GM19463 (cell line): ENCODE data around the gene AP3B2.

Source experiments
- ATAC-seq: cut with Tn5 transposase; IDR thresholded peaks from one replicate; pipeline ENCODE4 v1.9.1; 2021; ENCODE audit warnings: mild to moderate bottlenecking, moderate library complexity; ENCODE audit not compliant: unreplicated experiment

Gene AP3B2

DNA sequence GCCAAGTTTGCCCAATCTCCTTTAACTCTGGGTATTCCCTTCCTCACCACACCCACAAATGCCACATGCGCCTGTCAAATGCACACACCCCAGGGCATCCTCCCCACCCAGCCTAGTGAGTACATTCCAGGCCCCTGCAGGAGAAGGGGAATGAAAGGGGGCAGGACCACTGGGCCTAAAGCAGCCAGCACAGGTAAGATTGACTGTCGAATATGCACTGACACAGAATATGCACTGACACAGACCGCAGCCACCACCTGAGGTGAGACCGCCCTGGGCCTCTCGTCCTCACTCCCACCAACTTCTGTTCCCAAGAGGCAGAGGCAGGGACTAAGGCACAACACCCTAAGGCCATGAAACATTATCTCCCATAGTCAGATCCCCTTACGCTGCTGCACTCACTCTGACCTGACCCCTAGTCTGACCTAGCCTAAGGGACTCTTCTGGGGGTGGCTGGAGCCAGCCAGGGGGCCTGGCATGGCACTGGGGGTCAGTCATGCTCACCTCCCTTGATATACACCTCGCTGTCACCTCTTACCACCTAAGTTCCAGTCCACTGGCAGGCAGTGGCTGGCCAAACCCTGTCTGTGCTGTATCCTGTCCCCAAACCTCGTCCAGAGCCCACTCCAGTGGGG lies 10.8 kb downstream of the AP3B2 start:
- ATAC-seq: no peak

DNA sequence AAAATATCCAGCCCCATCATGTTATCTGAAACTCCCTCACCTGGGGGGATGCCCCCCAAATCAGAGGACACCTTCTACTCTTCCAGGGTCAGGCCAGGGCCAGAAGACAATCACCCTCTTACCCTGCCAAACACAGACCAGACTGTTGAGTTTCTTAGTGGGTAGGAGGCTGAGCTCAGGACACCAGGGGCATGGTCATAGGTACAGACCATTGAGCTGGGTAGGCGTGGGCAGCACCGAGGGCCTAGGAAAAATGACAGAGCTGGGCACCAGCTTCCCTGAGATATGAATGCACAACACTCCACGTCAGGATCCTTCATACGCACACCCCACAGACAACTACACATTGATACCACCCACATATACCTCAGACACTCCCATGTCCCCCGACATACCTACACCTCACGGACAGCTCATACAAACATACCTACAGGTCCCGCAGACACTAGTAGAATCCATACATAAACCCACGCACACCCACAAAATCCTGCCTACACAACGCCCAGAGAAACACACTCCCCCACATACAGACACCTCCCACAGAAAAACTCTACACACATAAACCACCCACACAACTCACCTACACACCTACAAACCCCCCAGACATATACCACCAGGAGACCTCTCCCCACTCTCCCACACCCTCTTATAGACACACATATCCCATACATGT lies 11.8 kb downstream of the AP3B2 start:
- ATAC-seq: no peak

DNA sequence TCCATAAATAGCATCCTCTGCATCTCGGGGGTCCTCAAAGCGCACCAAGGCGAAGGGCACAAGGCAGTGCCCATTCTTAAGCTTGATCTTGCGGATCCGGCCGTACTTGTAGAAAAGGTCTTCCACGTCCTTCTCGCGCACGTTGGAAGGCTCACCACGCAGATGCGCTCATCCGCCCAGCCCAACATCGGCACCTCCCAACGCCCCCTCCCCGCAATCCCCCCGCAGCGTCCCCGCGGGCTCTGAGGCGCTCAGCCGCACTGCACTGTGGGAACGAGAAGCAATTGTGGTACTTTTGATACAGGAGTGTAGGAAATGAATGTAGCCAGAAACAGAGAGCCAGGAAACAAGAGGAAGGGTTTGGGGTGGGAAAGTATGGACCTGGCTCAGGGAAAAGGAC lies 17.5 kb downstream of the AP3B2 start:
- ATAC-seq: no peak

DNA sequence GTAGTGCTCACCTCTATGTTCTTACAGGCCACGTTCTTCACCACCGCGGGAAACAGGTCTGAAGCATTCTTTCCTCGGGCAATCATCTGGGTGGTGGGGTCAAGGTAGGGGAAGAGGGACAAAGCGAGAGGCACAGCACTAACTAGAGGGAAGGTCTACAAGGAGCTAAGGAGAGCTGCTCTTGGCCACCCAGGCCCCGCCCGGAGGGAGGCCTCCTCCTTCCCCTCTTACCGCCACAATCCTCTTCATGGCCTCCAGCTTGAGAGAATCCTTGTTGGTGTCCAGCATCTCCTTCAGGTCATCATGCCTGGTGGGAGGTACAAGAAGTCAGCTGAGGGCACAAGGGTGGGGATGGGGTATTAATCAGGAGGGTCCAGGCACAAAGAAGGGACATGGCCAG lies 20.5 kb downstream of the AP3B2 start:
- ATAC-seq: no peak

DNA sequence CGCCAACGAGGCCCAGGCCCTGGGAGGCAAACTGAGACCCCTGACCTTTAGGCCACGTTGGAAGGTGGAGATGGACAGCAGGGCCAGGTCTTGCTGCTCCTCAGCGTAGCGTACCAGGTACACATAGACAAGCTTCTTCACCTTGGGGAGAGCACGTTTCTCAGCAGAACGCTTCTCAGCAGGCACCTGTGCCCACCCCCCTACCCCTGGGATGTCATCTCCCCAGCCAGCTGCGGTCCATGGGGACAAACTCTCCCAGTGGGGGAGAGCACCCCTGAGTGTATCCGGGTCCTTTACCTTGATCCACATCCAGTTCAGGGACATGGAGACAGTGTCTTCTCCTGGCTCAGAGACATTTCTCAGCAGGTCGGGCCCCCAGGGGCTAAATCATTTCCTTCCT lies 21.0 kb downstream of the AP3B2 start:
- no peak for ATAC-seq

DNA sequence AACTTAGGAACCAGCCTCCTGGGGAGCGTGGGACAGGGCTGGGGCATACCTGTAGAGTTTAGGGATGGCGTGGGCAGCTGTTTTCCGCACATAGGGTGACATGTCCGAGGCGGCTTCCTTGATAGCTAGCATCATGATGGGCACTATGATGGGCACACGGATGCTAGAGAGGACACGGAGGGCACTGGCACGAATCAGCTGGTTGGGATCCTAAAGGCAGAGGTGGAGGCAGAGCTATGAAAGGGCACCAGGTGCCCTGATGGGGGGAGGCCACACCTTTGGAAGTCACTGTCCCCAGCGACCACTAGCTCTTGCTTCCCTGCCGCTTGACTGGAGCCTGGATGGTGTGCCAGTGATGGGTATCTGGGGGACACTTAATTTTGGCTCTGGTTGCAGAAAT lies 28.3 kb downstream of the AP3B2 start:
- ATAC-seq: no peak

DNA sequence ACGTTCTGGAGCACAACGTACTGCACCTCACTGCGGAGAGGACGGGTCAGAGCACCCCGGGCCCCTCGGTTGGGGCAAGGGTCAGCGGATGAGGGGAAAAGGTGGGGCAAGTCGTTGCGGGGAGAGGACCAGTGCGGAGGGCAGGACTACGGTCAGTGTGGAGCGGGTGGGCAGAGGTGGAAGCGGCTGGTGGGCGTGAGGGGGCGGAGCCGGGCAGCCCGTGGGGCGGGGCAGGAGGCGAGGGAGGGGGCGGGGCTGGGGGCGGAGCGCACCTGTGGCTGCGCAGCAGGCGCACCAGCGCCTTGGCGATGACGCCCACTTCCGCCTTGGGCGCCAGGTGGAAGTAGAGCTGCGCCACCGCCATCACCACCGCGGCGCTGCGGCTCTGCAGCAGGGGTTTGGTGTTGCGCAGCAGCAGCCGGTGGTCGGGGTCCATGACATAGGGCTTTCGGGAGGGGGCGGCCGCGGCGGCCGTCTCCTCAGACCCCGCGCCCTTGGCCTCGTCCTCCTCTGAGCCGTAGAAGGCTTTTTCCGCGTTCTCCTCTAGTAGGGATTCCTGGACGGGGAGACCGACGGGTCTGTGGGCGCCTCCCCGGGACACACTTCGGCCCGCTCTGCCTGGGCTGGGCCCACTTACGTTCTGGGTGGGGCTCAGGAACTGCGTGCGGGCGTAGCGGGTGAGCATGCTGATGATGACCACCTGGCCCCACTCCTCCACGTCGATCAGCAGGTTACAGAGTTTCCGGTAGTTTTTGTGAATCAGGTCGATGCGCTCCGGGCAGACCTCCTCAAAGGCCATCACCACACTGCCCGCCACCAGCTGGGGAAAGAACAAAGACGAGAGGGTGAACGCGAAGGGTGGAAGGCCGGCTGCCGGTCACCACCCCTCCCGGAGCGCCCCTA lies 29.2 kb downstream of the AP3B2 start:
- ATAC-seq: no peak

DNA sequence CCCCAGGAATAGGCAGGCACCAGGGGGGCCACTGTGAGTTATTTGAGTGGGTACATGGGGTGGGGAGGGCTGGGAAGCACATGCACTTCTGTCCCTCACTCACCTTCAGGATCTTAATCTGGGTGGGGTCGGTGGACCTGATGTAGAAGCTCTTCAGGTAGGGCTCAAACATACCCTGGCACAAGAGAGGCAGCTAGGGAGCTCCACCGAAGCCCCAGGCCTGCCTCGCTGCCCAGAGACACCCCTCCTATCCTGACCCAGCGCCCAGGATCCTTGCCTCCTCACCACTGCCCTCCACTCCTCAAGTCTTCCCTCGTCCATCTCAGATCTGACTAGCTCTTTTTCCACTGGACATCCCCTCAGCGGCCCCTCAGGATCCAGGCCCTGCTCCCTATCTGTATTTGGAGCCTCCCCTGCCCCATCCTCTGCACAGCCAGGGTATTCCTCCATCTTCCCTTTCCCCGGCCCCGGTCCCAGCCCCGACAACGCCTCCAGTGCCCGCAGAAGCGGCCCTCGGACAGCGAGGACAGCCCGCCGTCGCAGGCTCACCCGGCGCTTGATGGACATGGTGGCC lies 30.0 kb downstream of the AP3B2 start:
- no peak for ATAC-seq

DNA sequence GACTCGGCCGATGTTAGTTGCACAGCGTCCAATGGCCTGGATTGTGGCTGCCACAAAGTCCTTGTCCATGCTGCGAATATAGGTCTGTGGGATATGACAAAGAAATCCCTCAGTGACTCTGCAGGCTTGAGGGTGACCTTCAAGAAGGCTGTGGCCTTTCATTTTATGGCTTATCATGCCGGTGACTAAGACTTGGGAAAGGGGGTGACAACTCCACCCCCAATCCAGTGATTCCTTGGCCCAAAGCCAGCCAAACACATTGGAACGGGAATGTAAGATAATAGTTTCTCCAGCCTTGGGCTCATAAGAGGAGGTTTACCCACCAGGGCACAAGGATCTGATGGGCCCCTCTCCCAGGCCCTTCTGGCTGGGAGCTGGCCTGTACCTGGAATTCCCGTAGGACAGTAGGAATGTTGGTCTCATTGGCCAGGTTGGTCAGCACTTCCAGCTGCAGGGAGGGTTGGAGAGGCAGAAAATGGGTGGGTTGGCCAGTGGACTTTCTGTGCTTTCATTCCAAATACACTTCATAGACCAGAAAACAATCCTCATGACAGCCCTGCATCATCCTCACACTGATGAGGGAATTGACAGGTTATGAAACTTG lies 31.9 kb downstream of the AP3B2 start:
- no peak for ATAC-seq

DNA sequence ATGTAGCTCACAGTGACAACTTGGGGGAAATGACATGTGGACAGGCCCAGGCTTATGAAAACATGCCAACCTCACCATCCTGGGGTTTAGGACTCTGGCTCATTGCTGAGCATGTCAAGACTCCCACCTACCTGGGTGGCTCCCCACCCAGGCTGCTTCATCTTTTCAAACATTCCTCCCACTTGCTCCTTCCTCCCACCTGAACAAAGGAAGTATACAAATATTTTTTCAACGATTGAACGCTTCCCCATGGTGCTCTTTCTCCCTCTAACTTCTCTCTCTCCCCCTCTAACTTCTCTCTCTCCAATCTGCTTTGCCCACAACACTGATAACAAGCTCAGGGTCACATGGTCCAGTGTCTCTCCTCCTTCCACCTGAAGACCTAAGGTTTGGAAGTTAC lies 34.8 kb downstream of the AP3B2 start:
- no peak for ATAC-seq

DNA sequence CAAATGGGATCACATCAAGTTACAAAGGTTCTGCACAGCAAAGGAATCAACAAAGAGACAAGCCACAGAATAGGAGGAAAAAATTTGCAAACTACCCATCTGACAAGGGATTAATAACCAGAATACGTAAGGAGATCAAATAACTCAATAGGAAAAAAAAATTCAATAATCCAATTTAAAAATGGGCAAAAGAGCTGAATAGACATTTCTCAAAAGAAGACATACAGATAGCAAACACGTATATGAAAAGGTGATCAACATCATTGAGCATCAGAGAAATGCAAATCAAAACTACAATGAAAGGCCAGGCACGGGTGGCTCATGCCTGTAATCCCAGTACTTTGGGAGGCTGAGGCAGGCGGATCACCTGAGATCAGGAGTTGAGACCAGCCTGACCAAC lies 39.0 kb downstream of the AP3B2 start:
- no peak for ATAC-seq

DNA sequence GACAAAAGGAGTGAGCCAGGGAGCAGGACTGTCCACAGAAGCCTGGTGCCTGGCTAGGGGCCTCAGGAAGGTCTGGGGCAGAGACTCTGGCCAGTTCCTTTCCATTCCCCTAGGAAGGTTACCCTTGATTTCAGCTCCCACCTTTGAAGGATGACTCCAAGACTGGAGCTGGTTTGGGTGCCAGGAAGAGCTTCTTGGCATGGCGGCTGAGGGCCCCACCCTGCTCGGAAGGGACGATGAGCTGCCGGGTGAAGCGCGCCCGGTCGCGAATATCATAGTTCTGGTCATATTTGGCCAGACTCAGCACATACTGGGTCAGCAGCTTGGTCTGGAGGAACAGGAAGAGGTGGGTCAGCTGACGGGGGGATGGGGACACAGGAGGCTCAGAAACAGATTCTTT lies 43.1 kb downstream of the AP3B2 start:
- ATAC-seq: no peak

DNA sequence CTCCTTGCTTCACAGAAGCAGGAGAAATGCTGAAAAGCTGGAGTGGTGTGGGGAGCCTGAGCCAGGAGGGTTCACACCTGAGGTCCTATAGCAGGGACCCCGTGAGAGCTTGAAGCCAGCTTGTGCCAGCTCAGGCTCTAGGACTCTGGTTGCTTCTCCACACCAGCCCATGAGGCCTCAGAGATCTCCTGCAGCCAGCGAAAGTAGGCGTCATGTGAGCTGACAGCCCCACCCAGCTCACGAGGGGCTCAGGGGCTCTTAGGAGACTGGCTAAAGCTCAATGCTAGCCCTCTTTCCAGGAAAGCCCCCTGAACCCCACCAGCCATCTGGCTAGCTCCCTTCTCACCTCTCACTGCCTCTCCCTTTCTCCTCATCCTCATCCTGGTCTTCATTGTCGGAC lies 45.7 kb downstream of the AP3B2 start:
- no peak for ATAC-seq

DNA sequence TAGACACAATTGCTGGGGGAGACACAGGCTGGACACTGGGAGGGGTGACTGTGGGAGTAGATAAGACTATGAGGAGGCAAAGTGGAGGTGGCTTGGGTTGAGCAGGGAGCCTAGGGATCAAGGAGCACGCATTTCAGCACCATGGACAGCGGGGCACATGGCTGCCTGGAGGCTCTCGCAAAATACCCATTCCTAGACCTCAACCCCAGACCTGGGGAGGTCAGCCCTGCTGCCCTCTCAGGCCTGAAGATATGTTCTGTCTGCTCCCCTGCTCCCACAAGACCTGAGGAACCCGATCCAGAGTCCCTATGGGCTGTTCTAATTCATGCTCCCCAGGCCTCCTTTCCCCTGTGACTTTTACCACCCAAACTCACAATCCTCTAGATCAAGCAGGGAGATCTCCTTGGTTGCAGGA lies 46.5 kb downstream of the AP3B2 start:
- ATAC-seq: no peak

DNA sequence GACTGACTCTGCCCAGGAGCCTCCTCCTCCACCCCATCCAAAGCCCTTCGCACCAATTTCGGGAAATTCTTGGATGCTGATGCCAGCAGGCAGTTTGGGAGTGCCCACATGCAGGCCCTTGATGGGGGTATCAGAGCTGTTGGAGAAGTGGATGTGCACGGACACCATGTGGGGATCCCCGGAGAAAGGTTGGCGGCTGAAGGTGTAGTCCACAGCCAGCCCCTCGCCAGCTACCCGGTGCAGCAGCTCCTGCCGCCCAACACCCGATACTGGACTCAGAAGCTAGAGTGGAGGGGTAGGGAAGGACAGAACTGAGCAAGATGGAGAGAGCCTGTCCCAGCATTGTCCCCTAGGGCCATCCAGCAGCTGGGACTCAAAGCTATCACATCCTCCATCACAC lies 47.0 kb downstream of the AP3B2 start:
- ATAC-seq: no peak

DNA sequence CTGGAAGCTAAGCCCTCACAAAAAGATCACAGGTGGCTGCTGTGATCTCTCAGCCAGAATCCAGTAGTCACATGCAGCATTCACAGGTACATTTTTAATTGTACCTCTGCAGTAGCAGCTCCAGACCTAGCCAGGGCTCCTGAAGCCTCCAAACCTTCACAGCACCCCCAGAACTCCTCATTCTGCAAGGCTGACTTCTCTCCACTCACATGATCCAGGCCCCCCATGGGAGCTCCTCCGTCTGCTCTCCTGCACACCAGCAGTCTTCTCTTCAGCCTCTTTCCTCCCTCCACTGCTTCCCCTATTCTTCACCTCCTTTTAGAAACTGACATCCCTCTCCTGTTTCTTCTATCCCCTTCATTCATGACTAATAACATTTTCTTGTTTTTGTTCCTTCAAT lies 49.3 kb downstream of the AP3B2 start:
- no peak for ATAC-seq

DNA sequence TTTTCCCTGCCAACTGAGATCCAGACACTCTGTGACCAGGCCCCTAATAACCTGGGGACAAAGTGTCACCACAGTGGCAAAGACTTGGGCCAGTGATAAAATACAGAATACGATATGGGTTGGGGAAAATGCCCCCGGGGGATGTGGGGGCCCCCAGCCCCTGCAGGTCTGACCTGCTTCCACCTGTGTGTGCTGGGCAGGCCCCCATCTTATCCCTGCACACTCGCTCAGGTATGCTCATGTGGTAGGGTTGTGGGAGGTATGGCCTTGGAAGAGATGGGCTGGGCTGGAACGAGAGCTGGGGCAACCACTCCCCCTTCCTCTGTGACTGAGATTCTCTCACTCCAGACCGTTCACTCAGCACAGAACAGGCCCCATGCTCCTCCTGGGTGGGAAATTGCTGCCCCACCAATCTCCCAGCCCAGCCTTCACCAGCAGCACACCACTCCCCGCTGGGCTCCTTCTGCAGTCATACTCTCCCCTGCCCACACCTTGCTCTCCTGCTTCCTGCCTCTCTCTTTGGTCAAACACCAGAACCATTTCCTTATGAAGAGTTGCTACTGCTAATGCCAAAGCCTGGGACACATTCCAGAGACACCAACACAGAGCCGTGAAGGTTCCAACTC lies 52.9 kb downstream of the AP3B2 start:
- no peak for ATAC-seq

DNA sequence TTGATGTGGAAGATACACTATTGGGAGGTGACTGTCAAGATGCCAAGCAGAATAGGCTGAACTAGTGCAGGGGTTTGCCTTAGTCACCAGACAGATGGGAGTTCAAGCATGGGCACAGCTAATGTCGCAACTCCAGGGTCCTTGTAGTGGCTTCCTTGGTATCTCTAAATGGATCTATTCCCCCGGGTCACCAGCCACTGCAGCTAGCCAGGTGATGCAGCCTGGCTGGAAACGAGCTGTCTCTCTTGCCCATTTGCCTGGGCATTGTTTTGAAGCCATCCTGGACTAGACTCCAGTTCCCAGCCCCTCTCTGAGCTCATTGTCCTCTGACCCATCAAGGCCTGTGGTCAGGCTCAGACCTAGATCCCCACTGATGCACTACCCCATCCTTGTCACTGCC lies 54.1 kb downstream of the AP3B2 start:
- no peak for ATAC-seq

DNA sequence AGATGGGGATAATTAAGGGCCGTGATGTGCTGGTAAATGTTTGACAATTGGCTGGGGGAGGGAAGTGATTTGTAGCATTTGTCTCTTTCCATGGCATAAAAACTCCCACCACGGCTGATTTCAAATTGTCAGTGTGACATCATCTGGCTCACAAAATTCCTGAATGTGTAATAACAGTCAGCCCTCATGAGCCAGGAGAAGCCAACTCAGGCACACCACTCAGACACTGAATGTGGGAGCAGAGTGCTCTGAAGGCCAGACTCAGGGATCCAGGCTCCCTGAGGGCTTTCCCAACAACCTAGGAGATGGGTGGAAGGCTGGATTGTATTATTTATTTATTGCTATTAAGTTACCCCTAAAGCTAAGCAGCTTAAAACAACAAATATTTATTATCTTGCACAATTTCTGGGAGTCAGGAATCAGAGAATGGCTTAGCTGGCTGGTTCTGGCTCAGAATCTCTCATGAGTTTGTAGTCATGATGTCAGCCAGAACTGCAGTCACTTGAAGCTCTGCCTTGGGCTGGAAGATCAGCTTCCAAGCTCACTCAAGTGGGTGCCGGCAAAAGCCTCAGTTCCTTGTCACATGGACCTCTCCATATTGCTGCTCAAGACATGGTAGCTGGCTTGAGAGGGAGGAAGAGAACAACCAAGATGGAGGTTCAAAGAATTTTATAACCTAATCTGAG lies 56.0 kb downstream of the AP3B2 start:
- ATAC-seq: no peak

DNA sequence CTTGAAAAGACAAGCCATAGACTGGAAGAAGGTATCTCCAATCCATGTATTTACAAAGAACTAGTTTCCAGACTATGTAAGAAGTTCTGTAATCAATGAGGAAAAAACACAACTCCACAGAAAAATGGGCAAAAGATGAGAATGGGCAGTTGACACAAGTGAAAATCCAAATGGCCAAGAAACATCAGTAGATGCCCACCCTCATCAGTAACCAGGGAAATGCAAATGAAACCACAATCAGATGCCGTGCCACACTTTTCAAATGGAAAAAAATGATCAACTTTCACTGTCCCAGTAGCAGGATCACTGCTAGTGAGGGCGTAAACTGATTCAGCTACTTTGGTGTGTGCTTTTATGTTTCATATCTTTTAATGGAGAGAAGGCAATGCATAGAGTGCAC lies 58.0 kb downstream of the AP3B2 start:
- no peak for ATAC-seq
